Prostate gland (tissue), 2 donors: ENCODE measurements around the gene SLC44A4.

Source experiments
- CTCF ChIP-seq, 4 experiments: fragments of 200-600 bp in 2 of 4; fragments of 450-650 bp in 2 of 4; sonication (generic) in 2 of 4; IDR thresholded peaks; 1 replicate in 3 of 4; 2 replicates in 1 of 4; pipeline ENCODE4 v1.5.1; 2016 to 2019; ENCODE audit warnings: antibody characterized with exemption in 4 of 4, mild to moderate bottlenecking in 2 of 4, moderate library complexity in 2 of 4
- POLR2A ChIP-seq: fragments of 450-650 bp; IDR thresholded peaks from one replicate; pipeline ENCODE4 v1.6.1; 2016; ENCODE audit warnings: antibody characterized with exemption, mild to moderate bottlenecking
- POLR2AphosphoS5 ChIP-seq: sonication (generic); formaldehyde crosslinking; IDR thresholded peaks from one replicate; pipeline ENCODE4 v1.6.1; 2017; ENCODE audit warnings: antibody characterized with exemption

DNA sequence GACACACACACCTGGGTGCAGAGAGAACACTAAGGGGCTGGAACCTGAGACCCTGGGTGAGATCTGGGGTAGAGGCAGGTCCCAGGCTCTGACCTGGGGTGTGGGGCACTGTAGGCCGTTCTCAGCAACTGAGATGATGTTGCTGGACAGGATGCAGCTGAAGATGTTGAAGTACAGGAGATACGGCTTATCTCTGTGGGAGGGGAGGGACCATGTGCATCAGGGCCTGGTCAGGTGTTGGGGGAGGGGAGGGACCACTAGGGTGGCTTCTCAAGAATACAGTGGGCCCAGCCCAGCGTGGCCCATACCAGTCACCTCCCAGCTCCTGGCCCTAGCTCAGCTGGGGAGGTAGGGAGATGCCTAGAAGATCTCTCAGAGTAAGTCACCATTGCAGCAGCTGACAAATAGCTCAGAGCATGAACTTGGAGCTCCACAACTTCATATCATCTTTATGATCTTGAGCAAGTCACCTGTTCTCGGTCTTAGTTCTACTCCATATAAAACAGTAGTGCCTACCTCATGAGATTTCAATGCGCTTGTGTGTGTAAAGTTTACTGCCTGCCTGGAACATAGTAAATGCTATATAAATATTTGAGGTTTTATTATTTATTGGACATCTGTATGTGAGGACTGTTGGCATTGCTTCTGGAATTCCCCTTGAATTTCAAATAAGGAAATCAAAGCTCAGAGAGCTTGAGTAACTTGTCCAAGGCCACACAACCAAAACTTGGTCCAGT is 3.8 kb downstream of the SLC44A4 start:
- TF ChIP-seq CTCF (IDR thresholded peaks at IDR 0.05) (no peak), POLR2A (no peak), POLR2AphosphoS5 (peak; percentile 98)
